Mucosa of descending colon (tissue), 3 donors: ENCODE results near the gene PTCH2. TPM values are rescaled to one million over a fixed set of nuclear protein-coding genes. Genes with fewer than 3 reads are reported as not detected.

Experiments used
- ATAC-seq: fragments of 200-7000 bp; cut with Tn5 transposase; one replicate; pipeline ENCODE4 v1.9.1; 2020; ENCODE audit warnings: mild to moderate bottlenecking, moderate library complexity
- DNase-seq, 3 donors: peaks; one replicate each; pipeline ENCODE4 v3.0.0-alpha.2; 2020
- H3K36me3 ChIP-seq: fragments of 200-600 bp; one replicate; pipeline ENCODE4 v1.8.0; 2021; ENCODE audit warnings: low read depth, mild to moderate bottlenecking
- H3K4me1 ChIP-seq: fragments of 200-600 bp; one replicate; pipeline ENCODE4 v1.8.0; 2021; ENCODE audit warnings: low read depth, mild to moderate bottlenecking
- H3K4me3 ChIP-seq: fragments of 200-600 bp; one replicate; pipeline ENCODE4 v1.8.0; 2021; ENCODE audit warnings: mild to moderate bottlenecking
- H3K9me3 ChIP-seq: fragments of 200-600 bp; one replicate; pipeline ENCODE4 v1.8.0; 2021; ENCODE audit warnings: mild to moderate bottlenecking
- intact Hi-C, 2 donors: fragments of 100-400 bp; cut with DNase I in 1 of 2; cut with micrococcal nuclease in 1 of 2; formaldehyde crosslinking; loops; one replicate each; pipeline versions ENCODE4 v1.11.0 to v1.11.1; 2022; cut with DNase I, micrococcal nuclease
- total RNA-seq, 3 donors: library from RNA; stranded (reverse); fragmentation: NEBNext Ultra II Directional in 2 of 3; extraction: Animal tissue kit (Norgen Biotek cat#: 25700) in 2 of 3; gene quantifications; one replicate each; pipeline versions ENCODE4 v1.2.1 to v1.2.4, GENCODE V29; 2021 to 2023
- TF ChIP-seq, protein P1 (sequence below): fragments of 200-600 bp; IDR thresholded peaks from one replicate; pipeline ENCODE4 v1.8.0; 2022; ENCODE audit warnings: antibody characterized with exemption, mild to moderate bottlenecking
- donor health status: DM: no; HTN: no; CAD: no; lungs with moderate emphysema.
- donor health status: DM: no; HTN: no; CAD: no.
- donor health status: DM: no; HTN: yes; CAD: no.

PTCH2 gene
- total RNA-seq, 3 donors from 2014 or later = 0.39 to 2.7 (median 0.64) TPM

DNA sequence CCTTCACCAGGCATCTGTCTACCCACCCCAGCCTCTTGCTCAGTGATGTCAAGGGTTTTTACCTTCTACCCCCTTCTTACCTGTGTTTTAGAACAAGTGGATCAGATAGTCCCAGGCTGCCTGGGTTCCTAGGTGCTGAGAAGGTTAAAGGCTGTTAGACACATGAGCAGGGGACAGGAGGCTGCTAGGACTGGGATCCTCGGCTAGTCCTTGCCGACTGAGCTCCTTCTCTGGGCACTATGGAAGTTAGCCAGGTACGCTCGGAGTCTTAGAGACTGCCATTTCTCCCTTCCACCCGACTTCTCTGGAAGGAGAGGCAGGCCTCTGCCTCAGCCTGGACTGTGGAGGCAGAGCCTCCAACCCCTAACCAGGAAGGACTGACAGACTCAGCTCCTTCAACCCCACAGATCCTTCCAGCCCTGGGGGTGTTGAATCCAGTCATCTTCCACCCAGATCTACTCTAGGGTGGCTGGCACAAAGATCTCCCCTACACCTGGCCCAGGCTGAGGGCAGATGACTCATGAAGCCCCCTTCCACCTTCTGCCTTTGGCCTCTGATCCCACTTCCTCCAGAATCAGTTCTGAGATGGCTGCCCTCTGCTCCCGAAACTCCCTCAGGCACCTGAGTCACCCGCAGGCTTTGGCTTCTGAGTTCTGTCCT is 36.2 kb downstream of the PTCH2 start, which contains the start of gene DYNLT4:
Gene DYNLT4 (minus strand): TSS at position 648 of the 660 bp plus-strand sequence. CDS start 683 bp downstream, outside the sequence.
- Histone ChIP-seq H3K4me1 (peaks cover 45% of the 10 kb centered on the region), H3K9me3 (no peaks in the 10 kb centered on the region), H3K4me3 (no peak within 1 kb of the TSS), H3K36me3 (no peaks in the 10 kb centered on the region)
- DNase-seq (peak in 1 of 3 donors; percentile 48), ATAC-seq (no peak)
- TF ChIP-seq, protein P1, sequence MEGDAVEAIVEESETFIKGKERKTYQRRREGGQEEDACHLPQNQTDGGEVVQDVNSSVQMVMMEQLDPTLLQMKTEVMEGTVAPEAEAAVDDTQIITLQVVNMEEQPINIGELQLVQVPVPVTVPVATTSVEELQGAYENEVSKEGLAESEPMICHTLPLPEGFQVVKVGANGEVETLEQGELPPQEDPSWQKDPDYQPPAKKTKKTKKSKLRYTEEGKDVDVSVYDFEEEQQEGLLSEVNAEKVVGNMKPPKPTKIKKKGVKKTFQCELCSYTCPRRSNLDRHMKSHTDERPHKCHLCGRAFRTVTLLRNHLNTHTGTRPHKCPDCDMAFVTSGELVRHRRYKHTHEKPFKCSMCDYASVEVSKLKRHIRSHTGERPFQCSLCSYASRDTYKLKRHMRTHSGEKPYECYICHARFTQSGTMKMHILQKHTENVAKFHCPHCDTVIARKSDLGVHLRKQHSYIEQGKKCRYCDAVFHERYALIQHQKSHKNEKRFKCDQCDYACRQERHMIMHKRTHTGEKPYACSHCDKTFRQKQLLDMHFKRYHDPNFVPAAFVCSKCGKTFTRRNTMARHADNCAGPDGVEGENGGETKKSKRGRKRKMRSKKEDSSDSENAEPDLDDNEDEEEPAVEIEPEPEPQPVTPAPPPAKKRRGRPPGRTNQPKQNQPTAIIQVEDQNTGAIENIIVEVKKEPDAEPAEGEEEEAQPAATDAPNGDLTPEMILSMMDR = no peak
- intact Hi-C loops = no loop called here

DNA sequence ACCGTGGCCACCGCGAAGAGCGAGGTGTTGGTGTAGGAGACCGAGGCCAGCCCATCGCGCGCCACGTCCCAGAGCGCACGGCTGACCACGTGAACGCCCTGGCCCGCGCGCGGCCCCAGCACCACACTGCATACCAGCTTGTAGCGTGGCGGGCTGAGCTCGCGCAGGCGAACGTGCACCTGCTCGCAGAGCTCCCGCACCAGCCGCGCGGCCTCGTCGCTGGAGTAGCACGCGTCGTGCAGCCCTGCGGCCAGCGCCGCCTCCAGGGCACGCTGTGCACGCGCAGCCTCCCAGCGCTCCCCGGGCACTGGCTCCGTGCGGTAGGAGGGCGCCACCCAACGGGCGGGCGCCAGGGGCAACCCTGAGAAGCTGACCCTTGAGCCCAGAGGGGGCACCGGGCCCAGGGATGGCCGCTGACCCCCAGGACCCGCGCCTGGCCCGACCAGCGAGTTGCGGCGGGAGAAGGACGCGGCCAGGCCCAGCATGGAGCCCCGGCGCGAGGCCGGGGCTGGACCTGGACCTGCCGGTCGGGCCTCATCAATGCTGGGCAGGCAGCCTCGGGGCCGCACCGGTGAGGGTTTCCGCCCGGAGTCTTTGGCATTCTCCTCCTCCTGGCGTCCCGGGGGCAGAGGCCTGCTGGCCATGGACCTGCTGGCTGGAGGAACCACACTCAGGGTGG is 36.9 kb downstream of the PTCH2 start:
- DNase-seq = peak in 2 of 3 donors; percentile 46 to 69

DNA sequence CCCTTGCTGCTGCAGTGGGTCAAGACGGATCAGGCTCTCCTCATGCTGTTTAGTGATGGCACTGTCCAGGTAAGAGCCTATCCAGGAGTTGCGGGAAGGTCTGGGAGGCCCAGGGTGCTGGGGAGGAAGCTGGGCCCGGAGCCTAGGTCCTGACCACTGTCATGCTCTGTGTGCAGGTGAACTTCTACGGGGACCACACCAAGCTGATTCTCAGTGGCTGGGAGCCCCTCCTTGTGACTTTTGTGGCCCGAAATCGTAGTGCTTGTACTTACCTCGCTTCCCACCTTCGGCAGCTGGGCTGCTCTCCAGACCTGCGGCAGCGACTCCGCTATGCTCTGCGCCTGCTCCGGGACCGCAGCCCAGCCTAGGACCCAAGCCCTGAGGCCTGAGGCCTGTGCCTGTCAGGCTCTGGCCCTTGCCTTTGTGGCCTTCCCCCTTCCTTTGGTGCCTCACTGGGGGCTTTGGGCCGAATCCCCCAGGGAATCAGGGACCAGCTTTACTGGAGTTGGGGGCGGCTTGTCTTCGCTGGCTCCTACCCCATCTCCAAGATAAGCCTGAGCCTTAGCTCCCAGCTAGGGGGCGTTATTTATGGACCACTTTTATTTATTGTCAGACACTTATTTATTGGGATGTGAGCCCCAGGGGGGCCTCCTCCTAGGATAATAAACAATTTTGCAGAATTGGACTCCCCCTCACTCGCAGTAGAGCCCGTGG is 37.6 kb downstream of the PTCH2 start:
- H3K4me3 ChIP-seq = no peak overlapping the region
- TF ChIP-seq, protein P1 = no peak
- H3K4me1 ChIP-seq = peaks cover 45% of the 10 kb centered on the region
- intact Hi-C loops = no loop called here
- no peaks in the 10 kb centered on the region for H3K36me3 ChIP-seq
- ATAC-seq (no peak), DNase-seq (peak in 2 of 3 donors; percentile 34 to 60)
- H3K9me3 ChIP-seq = no peaks in the 10 kb centered on the region

More for the DNA sequence above, 36.9 kb downstream of the PTCH2 start:
- Histone ChIP-seq H3K4me1 (peaks cover 47% of the 10 kb centered on the region), H3K36me3 (no peaks in the 10 kb centered on the region), H3K9me3 (no peaks in the 10 kb centered on the region), H3K4me3 (no peak overlapping the region)
- TF ChIP-seq, protein P1 = no peak
- intact Hi-C loops = no loop called here
- no peak for ATAC-seq

DNA sequence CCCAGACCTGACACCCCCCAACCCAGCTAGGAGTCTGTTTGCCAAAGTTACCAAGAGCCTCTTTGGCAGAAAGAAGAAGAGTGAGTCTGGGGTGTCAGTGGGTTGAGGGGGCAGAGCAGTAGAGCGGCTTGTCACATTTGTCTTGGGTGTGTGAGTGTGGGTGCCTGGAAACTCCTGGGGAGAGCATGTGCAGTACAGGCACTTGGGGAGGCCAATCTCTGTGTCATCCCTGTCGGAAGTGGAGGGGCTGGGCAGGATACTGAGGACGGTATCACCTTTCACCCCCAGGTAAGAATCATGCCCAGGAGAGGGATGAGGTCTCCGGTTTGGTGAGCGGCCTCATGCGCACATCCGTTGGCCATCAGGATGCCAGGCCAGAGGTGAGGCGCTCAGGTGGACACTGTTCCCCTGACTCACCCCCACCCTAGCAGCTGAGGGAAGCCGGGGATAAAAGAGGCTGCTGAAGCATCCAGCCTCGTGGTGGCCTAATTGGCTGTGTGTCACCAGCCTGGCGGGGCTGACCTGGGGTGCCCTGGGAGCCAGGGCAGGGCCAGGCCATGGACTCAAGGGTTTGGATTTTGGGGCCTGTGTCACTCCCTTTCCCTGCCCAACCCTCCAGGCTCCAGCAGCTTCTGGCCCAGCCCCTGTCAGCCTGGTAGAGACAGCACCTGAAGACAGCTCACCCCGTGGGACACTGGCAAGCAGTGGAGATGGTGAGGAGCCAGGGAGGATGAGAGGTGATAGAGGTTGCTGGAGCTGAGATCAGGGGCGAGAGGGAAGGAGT is 39.5 kb downstream of the PTCH2 start:
- H3K4me1 ChIP-seq = peaks cover 35% of the 10 kb centered on the region
- ATAC-seq (no peak), DNase-seq (peak in 2 of 3 donors; percentile 26 to 52)
- no peaks in the 10 kb centered on the region for H3K36me3 ChIP-seq
- no peaks in the 10 kb centered on the region for H3K9me3 ChIP-seq
- intact Hi-C loops = no loop called here
- no peak overlapping the region for H3K4me3 ChIP-seq
- TF ChIP-seq, protein P1 = no peak

DNA sequence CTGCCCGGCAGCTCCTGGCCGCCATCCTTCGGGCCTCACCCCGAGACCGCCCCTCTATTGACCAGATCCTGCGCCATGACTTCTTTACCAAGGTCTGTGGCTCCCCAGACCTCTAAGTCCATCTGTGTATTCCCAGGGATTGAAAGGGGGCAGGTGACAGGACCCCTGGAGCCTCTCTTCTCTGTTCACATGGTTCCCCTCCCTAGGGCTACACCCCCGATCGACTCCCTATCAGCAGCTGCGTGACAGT is 40.1 kb downstream of the PTCH2 start:
- no peaks in the 10 kb centered on the region for H3K9me3 ChIP-seq
- no peaks in the 10 kb centered on the region for H3K36me3 ChIP-seq
- peaks cover 30% of the 10 kb centered on the region for H3K4me1 ChIP-seq
- no peak for DNase-seq
- H3K4me3 ChIP-seq = no peak overlapping the region
- no peak for ATAC-seq
- TF ChIP-seq, protein P1 = no peak
- intact Hi-C loops = no loop called here
